ENCODE results near the gene KRTAP2-3. TPM values are rescaled to one million over a fixed set of nuclear protein-coding genes. Genes with fewer than 3 reads are reported as not detected.

Gene KRTAP2-3
- 0.11 to 0.18 TPM (median 0.17 TPM) in 3 of 5 replicates, not detected in the others for total RNA-seq (2022; extraction: Qiagen RNA extraction)

DNA sequence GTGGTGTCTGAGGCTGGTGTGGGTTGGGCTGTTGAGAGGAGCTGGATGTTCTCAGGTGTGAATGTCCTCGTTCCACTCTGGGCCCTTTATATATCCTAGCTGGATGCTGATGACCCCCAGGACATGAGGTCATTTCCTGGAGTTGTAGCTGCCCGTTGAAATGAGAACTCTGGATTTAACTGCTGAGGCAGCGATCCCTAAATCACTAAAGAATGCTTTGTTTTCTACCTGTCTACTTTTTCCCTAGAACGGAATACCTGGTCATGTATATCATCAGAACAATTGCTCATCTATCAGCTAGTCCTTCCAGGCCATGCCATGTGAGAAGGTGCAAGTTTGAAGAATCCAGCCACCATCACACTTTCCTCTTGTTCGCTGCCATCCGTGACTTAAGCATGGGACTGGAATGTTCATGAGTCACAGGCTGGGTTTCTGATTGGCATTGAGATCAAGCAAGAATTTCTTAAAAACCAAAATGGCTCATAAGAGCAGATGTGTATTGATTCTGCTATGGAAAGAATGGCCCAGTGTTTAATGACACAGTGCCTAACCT is at the start of gene KRTAP2-3:
Gene KRTAP2-3 (minus strand): TSS at position 63 of the 553 bp plus-strand sequence. CDS start 64 bp downstream, outside the sequence.

GRCh38 chr17:41105347-41105746 is 45.4 kb upstream of the KRTAP2-3 start, which contains the start of gene KRTAP4-9:
Gene KRTAP4-9 (plus strand): TSS chr17:41105389. CDS start chr17:41105389, 0 bp downstream.

GRCh38 chr17:41101586-41102259 is 41.8 kb upstream of the KRTAP2-3 start, which contains the start of gene KRTAP4-16:
Gene KRTAP4-16 (minus strand): TSS chr17:41102209. CDS start chr17:41102209, 0 bp downstream.

GRCh38 chr17:41098042-41098441 is 38.1 kb upstream of the KRTAP2-3 start, which contains the start of gene KRTAP4-8:
Gene KRTAP4-8 (minus strand): TSS chr17:41098142. CDS start chr17:41098084, 58 bp downstream.

GRCh38 chr17:41084100-41084856 is 24.4 kb upstream of the KRTAP2-3 start, which contains the start of gene KRTAP4-7:
Gene KRTAP4-7 (plus strand): TSS chr17:41084150. CDS start chr17:41084207, 57 bp downstream.

DNA sequence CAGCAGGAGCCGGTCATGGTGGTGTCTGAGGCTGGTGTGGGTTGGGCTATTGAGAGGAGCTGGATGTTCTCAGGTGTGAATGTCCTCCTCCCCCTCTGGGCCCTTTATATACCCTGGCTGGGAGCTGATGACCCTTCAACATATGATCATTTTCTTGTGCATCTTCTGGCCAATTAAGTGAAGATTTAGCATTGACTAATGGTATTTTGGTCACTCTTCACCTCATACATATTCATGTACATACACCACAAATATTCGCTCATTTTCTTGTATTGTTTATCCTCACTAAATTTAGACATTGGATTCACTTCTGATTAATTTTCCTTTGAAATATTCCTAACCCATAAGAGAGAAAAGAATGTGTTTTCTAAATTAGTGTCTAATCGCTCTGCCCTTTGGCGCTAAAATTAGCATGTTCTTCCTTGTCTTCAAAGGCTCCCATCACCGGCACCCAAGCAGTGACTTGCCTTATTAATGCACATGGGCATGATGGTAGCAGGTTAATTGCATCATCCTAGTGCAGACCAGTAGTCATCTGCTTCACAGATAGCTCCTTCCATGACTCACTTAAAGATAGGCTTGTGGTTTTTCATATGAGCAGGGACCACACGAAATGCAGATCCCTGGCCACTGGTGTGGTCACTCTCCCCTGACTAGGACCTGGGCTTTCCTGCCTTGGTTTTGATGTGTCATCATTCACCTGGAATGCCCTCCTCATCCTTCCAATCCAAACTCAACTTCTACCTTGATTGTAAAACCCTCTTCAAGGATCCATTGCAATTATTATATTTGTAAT is 6.1 kb upstream of the KRTAP2-3 start, which contains the start of gene KRTAP2-4:
Gene KRTAP2-4 (minus strand): TSS at position 51 of the 796 bp plus-strand sequence. CDS start 34 bp downstream, at position 17.

GRCh38 chr17:41055130-41055529 is 4.8 kb downstream of the KRTAP2-3 start, which contains the start of gene KRTAP2-2:
Gene KRTAP2-2 (minus strand): TSS chr17:41055230. CDS start chr17:41055211, 19 bp downstream.

GRCh38 chr17:41046735-41047465 is 13.0 kb downstream of the KRTAP2-3 start, which contains the start of gene KRTAP2-1:
Gene KRTAP2-1 (minus strand): TSS chr17:41047316. CDS start chr17:41047267, 49 bp downstream.

GRCh38 chr17:41040783-41041571 is 18.9 kb downstream of the KRTAP2-3 start, which contains the start of gene KRTAP1-1:
Gene KRTAP1-1 (minus strand): TSS chr17:41041450. CDS start chr17:41041397, 53 bp downstream.

GRCh38 chr17:41034346-41034935 is 25.5 kb downstream of the KRTAP2-3 start, which contains the start of gene KRTAP1-3:
Gene KRTAP1-3 (minus strand): TSS chr17:41034874. CDS start chr17:41034821, 53 bp downstream.

GRCh38 chr17:41029633-41030245 is 30.2 kb downstream of the KRTAP2-3 start, which contains the start of gene KRTAP1-4:
Gene KRTAP1-4 (minus strand): TSS chr17:41030195. CDS start chr17:41030078, 117 bp downstream.

GRCh38 chr17:41026715-41027471 is 33.0 kb downstream of the KRTAP2-3 start, which contains the start of gene KRTAP1-5:
Gene KRTAP1-5 (minus strand): TSS chr17:41027208. CDS start chr17:41027155, 53 bp downstream.

Other genes with a start within 250 kb of the KRTAP2-3 start
- gene KRT10, start 237.5 kb downstream of the KRTAP2-3 start, total RNA-seq (2022; extraction: Qiagen RNA extraction): 79.3 to 132 TPM (median 110 TPM) in 5 replicates
- gene KRT12, start 192.9 kb downstream of the KRTAP2-3 start, total RNA-seq (2022; extraction: Qiagen RNA extraction): not detected in 5 replicates
- 0.18 to 0.28 TPM (median 0.26 TPM) in 5 replicates for gene KRT20, start 174.9 kb downstream of the KRTAP2-3 start, total RNA-seq (2022; extraction: Qiagen RNA extraction)
- 0.08 to 0.14 TPM (median 0.10 TPM) in 3 of 5 replicates, not detected in the others for gene KRT23, start 122.5 kb downstream of the KRTAP2-3 start, total RNA-seq (2022; extraction: Qiagen RNA extraction)
- gene KRT39, start 93.2 kb downstream of the KRTAP2-3 start, total RNA-seq (2022; extraction: Qiagen RNA extraction): not detected in 5 replicates
- not detected in 5 replicates for gene KRT40, start 75.8 kb downstream of the KRTAP2-3 start, total RNA-seq (2022; extraction: Qiagen RNA extraction)
- not detected in 5 replicates for gene KRTAP3-3, start 66.0 kb downstream of the KRTAP2-3 start, total RNA-seq (2022; extraction: Qiagen RNA extraction)
- 0.20 to 0.42 TPM (median 0.34 TPM) in 5 replicates for gene KRTAP3-2, start 60.2 kb downstream of the KRTAP2-3 start, total RNA-seq (2022; extraction: Qiagen RNA extraction)
- 0.18 TPM in 1 of 5 replicates, not detected in the others for gene KRTAP3-1, start 51.0 kb downstream of the KRTAP2-3 start, total RNA-seq (2022; extraction: Qiagen RNA extraction)
- not detected in 5 replicates for gene KRTAP1-5, start 32.9 kb downstream of the KRTAP2-3 start, total RNA-seq (2022; extraction: Qiagen RNA extraction)
- gene KRTAP1-4, start 29.9 kb downstream of the KRTAP2-3 start, total RNA-seq (2022; extraction: Qiagen RNA extraction): not detected in 5 replicates
- not detected in 5 replicates for gene KRTAP1-3, start 25.2 kb downstream of the KRTAP2-3 start, total RNA-seq (2022; extraction: Qiagen RNA extraction)
- gene KRTAP1-1, start 18.7 kb downstream of the KRTAP2-3 start, total RNA-seq (2022; extraction: Qiagen RNA extraction): not detected in 5 replicates
- gene KRTAP2-1, start 12.8 kb downstream of the KRTAP2-3 start, total RNA-seq (2022; extraction: Qiagen RNA extraction): not detected in 5 replicates
- gene KRTAP2-2, start 4.9 kb downstream of the KRTAP2-3 start, total RNA-seq (2022; extraction: Qiagen RNA extraction): not detected in 5 replicates
- not detected in 5 replicates for gene KRTAP2-4, start 5.8 kb upstream of the KRTAP2-3 start, total RNA-seq (2022; extraction: Qiagen RNA extraction)
- gene KRTAP4-7, start 24.0 kb upstream of the KRTAP2-3 start, total RNA-seq (2022; extraction: Qiagen RNA extraction): not detected in 5 replicates
- gene KRTAP4-8, start 38.0 kb upstream of the KRTAP2-3 start, total RNA-seq (2022; extraction: Qiagen RNA extraction): 0.10 TPM in 1 of 5 replicates, not detected in the others
- gene KRTAP4-16, start 42.1 kb upstream of the KRTAP2-3 start, total RNA-seq (2022; extraction: Qiagen RNA extraction): not detected in 5 replicates
- not detected in 5 replicates for gene KRTAP4-9, start 45.3 kb upstream of the KRTAP2-3 start, total RNA-seq (2022; extraction: Qiagen RNA extraction)
- not detected in 5 replicates for gene KRTAP4-11, start 58.3 kb upstream of the KRTAP2-3 start, total RNA-seq (2022; extraction: Qiagen RNA extraction)
- gene KRTAP4-12, start 64.1 kb upstream of the KRTAP2-3 start, total RNA-seq (2022; extraction: Qiagen RNA extraction): 0.07 TPM in 1 of 5 replicates, not detected in the others
- not detected in 5 replicates for gene KRTAP4-6, start 80.4 kb upstream of the KRTAP2-3 start, total RNA-seq (2022; extraction: Qiagen RNA extraction)
- gene KRTAP4-5, start 89.7 kb upstream of the KRTAP2-3 start, total RNA-seq (2022; extraction: Qiagen RNA extraction): not detected in 5 replicates
- gene KRTAP4-4, start 100.6 kb upstream of the KRTAP2-3 start, total RNA-seq (2022; extraction: Qiagen RNA extraction): not detected in 5 replicates
- not detected in 5 replicates for gene KRTAP4-3, start 108.1 kb upstream of the KRTAP2-3 start, total RNA-seq (2022; extraction: Qiagen RNA extraction)
- not detected in 5 replicates for gene KRTAP4-2, start 118.1 kb upstream of the KRTAP2-3 start, total RNA-seq (2022; extraction: Qiagen RNA extraction)
- gene KRTAP4-1, start 124.8 kb upstream of the KRTAP2-3 start, total RNA-seq (2022; extraction: Qiagen RNA extraction): 0.09 to 0.40 TPM (median 0.24 TPM) in 4 of 5 replicates, not detected in the other
- gene KRTAP9-1, start 129.8 kb upstream of the KRTAP2-3 start, total RNA-seq (2022; extraction: Qiagen RNA extraction): not detected in 5 replicates
- gene KRTAP9-2, start 166.5 kb upstream of the KRTAP2-3 start, total RNA-seq (2022; extraction: Qiagen RNA extraction): not detected in 5 replicates
- gene KRTAP9-3, start 172.3 kb upstream of the KRTAP2-3 start, total RNA-seq (2022; extraction: Qiagen RNA extraction): not detected in 5 replicates
- gene KRTAP9-8, start 177.9 kb upstream of the KRTAP2-3 start, total RNA-seq (2022; extraction: Qiagen RNA extraction): not detected in 5 replicates
- not detected in 5 replicates for gene KRTAP9-4, start 189.6 kb upstream of the KRTAP2-3 start, total RNA-seq (2022; extraction: Qiagen RNA extraction)
- gene KRTAP9-9, start 195.3 kb upstream of the KRTAP2-3 start, total RNA-seq (2022; extraction: Qiagen RNA extraction): not detected in 5 replicates
- not detected in 5 replicates for gene KRTAP9-6, start 205.3 kb upstream of the KRTAP2-3 start, total RNA-seq (2022; extraction: Qiagen RNA extraction)
- not detected in 5 replicates for gene KRTAP9-7, start 215.6 kb upstream of the KRTAP2-3 start, total RNA-seq (2022; extraction: Qiagen RNA extraction)
- not detected in 5 replicates for gene KRTAP29-1, start 242.7 kb upstream of the KRTAP2-3 start, total RNA-seq (2022; extraction: Qiagen RNA extraction)
- gene KRTAP16-1, start 249.2 kb upstream of the KRTAP2-3 start, total RNA-seq (2022; extraction: Qiagen RNA extraction): not detected in 5 replicates

Measured in A549 treated with CORT108297 at 1 μM for 4 hours (cell line).